Mesodermal cell (in vitro differentiated cells): ENCODE data around the gene PTN.
"Not testable (repeated sequence)": the region's sequence is repeated elsewhere in the genome, so short reads cannot be mapped to it uniquely, and the experiment has no call there.

Experiments used
- H3K27ac ChIP-seq: 2 replicates; pipeline ENCODE4 v1.7.0; 2013; ENCODE audit warnings: mild to moderate bottlenecking, low read depth, low read length, moderate library complexity; ENCODE audit not compliant: severe bottlenecking
- H3K36me3 ChIP-seq: 2 replicates; pipeline ENCODE4 v1.7.1; 2013; ENCODE audit warnings: mild to moderate bottlenecking, low read length, moderate library complexity; ENCODE audit not compliant: control insufficient read depth, insufficient read depth
- H3K4me1 ChIP-seq: one replicate; pipeline ENCODE4 v1.7.1; 2013; ENCODE audit warnings: mild to moderate bottlenecking, low read length; ENCODE audit not compliant: insufficient read depth, control insufficient read depth, poor library complexity, severe bottlenecking
- H3K4me3 ChIP-seq: 2 replicates; pipeline ENCODE4 v1.7.0; 2013; ENCODE audit warnings: low read length, control low read depth, mild to moderate bottlenecking; ENCODE audit not compliant: insufficient read depth, poor library complexity, severe bottlenecking; ENCODE audit errors: extremely low read depth
- H3K9me3 ChIP-seq: 2 replicates; pipeline ENCODE4 v1.7.1; 2013; ENCODE audit warnings: mild to moderate bottlenecking, low read length, moderate library complexity; ENCODE audit not compliant: control insufficient read depth
- WGBS, 2 experiments: methylation state at CpG; one replicate each; pipeline ENCODE4 v1.1.5; 2013; ENCODE audit warnings: missing lambda C conversion rate in 2 of 2; ENCODE audit not compliant: insufficient coverage in 2 of 2; 5-methylcytosine and 5-hydroxymethylcytosine counted together

The PTN gene

DNA sequence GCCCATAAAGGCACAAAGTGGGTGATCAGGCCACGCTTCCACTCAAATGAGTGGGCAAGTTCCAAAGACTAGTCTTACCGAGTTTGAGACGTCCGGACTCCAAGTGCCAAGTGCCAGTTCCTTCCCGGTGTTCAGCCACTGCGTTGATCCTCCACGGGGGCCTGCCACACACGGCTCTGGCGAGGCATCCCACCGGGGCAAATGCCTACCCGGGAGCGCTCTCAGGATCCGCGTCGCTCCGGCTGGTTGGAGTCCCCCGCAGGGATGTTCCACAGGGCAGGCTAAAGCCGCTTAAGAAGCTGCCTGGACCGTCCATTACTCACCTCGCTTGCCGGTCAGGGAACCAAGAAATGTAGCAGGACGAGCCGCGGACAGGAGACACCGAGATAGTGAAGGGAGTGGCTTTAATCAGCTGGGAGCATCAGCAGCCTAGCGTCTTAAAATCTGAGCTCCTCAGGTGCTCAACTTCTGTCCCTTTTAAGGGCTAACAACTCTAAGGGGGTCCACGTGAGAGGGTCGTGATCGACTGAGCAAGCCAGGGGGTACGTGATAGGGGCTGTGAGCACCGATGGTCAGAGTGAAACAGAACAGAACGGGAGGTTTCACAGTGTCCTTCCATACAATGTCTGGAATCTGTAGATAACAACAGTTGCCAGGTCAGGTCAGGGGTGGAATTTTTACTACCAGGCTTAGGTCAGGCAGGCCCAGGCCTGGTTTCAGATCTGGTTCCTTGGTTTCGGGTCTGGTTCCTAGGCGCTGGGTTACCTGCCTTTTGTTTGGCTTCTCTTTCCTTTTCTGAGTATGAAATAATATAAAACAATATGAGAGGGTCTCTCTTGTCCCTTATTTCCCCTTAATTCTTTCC lies 75.3 kb downstream of the PTN start:
- 93 to 95% methylated on average over 31 of the region's 34 CpGs for WGBS, 2 experiments
- H3K9me3 ChIP-seq, H3K4me1 ChIP-seq, H3K27ac ChIP-seq, H3K36me3 ChIP-seq, H3K4me3 ChIP-seq: not testable (repeated sequence)

GRCh38 chr7:137266764-137267163 lies 76.8 kb downstream of the PTN start:
- no peaks in the 10 kb centered on the region for H3K4me1 ChIP-seq
- no peaks in the 10 kb centered on the region for H3K36me3 ChIP-seq
- WGBS, 2 experiments = 93% methylated on average over 4 of the region's 4 CpGs; no CpG with 5 or more reads in 1 of the 2 experiments
- H3K9me3 ChIP-seq = no peaks in the 10 kb centered on the region
- H3K27ac ChIP-seq = no peak overlapping the region
- H3K4me3 ChIP-seq = no peak overlapping the region

DNA sequence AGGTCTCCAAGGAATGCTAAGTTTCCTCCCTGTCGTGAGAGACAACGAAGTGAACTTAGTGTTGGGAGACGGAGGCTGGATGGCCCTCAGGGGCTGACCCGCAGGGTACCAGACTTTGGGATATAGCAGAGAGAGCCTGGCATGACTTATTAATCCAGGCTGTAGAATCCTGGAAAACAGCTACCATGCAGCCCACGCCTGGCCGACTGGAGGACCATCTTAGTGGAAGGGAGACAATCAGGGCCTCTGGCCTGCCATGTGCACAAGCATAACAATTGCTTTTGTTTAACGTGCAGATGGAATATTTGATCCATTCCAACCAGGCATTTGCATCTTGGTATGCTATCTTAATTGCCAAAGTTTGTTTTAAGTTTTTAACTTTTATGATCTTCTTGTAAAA lies 78.1 kb downstream of the PTN start:
- H3K4me3 ChIP-seq, H3K9me3 ChIP-seq, H3K27ac ChIP-seq, H3K4me1 ChIP-seq, H3K36me3 ChIP-seq: not testable (repeated sequence)
- 81 to 82% methylated on average over 6 of the region's 7 CpGs for WGBS, 2 experiments

DNA sequence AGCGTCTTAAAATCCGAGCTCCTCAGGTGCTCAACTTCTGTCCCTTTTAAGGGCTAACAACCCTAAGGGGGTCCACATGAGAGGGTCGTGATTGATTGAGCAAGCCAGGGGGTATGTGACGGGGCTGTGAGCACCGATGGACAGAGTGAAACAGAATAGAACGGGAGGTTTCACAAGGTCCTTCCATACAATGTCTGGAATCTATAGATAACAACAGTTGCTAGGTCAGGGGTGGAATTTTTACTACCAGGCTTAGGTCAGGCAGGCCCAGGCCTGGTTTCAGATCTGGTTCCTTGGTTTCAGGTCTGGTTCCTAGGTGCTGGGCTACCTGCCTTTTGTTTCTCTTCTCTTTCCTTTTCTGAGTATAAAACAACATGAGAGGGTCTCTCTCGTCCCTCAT lies 80.9 kb downstream of the PTN start:
- Histone ChIP-seq H3K27ac (no peak overlapping the region), H3K9me3 (no peaks in the 10 kb centered on the region), H3K4me3 (no peak overlapping the region), H3K4me1 (no peaks in the 10 kb centered on the region), H3K36me3 (no peaks in the 10 kb centered on the region)
- WGBS, 2 experiments = 95% methylated on average over 4 to 6 of the region's 7 CpGs

DNA sequence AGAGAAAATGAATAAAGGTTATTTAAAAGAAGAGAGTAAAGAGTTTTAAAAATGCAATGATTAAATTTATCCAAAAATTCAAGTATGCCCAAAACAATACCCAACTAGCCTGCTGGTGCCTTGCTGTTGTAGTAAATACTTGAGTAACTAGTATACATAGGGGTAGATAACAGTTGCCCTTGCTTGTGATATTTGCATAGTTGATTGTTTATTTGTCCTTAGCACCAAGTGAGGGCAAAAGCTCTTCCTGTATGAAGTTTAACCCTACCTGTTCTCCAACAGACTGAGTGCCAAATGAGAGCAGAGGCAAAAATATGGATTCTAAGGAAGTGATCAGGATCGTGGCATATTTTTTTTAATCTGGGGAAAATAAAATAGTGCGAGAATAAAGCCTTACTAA lies 85.0 kb downstream of the PTN start:
- Histone ChIP-seq H3K9me3 (no peaks in the 10 kb centered on the region), H3K27ac (no peak overlapping the region), H3K4me1 (no peaks in the 10 kb centered on the region), H3K36me3 (no peaks in the 10 kb centered on the region), H3K4me3 (no peak overlapping the region)
- WGBS, 2 experiments = no CpG with 5 or more reads among the region's 2 CpGs

DNA sequence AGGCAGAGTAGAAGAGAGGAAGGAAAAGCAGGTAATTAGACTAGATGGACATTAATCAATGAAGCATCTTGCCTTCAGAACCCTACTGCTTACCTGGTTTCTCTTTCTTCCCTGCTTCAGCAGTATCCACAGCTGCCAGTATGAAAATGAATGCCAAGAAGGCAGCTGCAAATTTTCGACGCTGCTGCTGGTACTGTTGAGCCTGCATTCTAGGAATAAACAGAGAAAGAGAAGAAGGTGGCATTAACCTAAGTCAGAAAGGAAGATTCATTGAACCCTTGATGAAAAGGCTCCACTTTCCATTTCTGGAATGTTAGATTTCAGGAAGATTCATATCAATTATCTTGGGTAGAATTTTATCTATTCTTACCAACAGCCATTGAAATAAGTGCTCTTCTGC lies 88.8 kb downstream of the PTN start:
- H3K9me3 ChIP-seq = no peaks in the 10 kb centered on the region
- H3K36me3 ChIP-seq = no peaks in the 10 kb centered on the region
- WGBS, 2 experiments = 100% methylated on average over 2 of the region's 2 CpGs; no CpG with 5 or more reads in 1 of the 2 experiments
- H3K4me3 ChIP-seq = no peak overlapping the region
- H3K4me1 ChIP-seq = no peaks in the 10 kb centered on the region
- H3K27ac ChIP-seq = no peak overlapping the region

DNA sequence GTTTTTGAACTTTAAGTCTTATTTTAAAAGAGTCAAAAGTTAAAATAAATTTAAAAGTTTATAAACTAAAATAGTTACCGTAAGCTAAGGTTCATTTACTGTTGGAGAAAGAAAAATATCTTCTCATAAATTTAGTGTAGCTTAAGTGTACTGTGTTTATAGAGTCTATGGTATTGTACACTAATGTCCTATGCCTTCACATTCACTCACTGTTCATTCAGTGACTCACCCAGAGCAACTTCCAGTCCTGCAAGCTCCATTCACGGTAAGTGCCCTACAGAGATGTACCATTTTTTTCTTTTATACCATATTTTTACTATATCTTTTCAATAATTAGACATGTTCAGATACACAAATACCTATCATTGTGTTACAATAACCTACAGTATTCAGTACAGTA lies 97.6 kb downstream of the PTN start:
- no peaks in the 10 kb centered on the region for H3K4me1 ChIP-seq
- H3K9me3 ChIP-seq = no peaks in the 10 kb centered on the region
- H3K4me3 ChIP-seq = no peak overlapping the region
- no peak overlapping the region for H3K27ac ChIP-seq
- no peaks in the 10 kb centered on the region for H3K36me3 ChIP-seq
- WGBS, 2 experiments = 50 to 86% methylated on average over 1 of the region's 2 CpGs

DNA sequence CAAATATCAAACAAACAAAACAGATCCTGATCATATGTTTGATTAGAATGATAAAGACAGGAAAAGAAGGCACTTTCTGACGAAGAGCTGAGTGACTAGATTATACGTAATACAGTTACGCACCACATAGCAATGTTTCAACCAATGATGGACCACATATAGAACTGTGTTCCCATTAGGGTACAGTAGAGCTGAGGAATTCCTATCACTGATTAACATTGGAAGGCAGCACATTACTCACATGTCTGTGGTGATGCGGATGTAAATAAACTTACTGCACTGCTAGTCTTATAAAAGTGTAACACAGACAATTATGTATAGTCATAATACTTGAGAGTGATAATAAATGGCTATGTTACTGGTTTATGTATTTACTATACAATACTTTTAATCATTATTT lies 98.3 kb downstream of the PTN start:
- Histone ChIP-seq H3K4me1 (no peaks in the 10 kb centered on the region), H3K9me3 (no peaks in the 10 kb centered on the region), H3K4me3 (no peak overlapping the region), H3K36me3 (no peaks in the 10 kb centered on the region), H3K27ac (no peak overlapping the region)
- 90 to 100% methylated on average over 1 to 2 of the region's 4 CpGs for WGBS, 2 experiments

- WGBS, 2 experiments = 85 to 97% methylated on average over 4 to 5 of the region's 8 CpGs
- Histone ChIP-seq H3K36me3 (no peaks in the 10 kb centered on the region), H3K4me3 (no peak overlapping the region), H3K27ac (no peak overlapping the region), H3K4me1 (no peaks in the 10 kb centered on the region), H3K9me3 (no peaks in the 10 kb centered on the region)
Observed at GRCh38 chr7:137243741-137244140, 99.8 kb downstream of the PTN start.

DNA sequence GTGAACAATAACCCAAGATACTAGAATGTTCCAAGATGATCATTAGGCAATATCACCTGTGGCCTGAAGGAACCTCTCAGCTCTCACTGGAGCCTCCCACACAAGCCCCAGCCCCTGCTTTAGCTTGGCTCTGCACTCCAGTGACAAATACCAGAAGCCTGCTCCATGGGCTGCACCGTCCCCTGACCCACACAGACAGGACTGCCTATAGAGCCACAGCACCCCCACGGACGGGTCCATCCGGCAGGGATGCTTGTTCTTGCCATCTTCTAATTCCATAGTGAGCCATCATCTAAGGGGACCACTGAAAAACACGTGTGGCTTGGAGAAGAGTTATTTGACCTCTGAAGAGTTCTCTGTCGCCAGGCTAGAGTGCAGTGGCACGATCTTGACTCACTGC lies 100.9 kb downstream of the PTN start:
- H3K4me1 ChIP-seq = no peaks in the 10 kb centered on the region
- H3K4me3 ChIP-seq = no peak overlapping the region
- 89 to 96% methylated on average over 7 of the region's 7 CpGs for WGBS, 2 experiments

DNA sequence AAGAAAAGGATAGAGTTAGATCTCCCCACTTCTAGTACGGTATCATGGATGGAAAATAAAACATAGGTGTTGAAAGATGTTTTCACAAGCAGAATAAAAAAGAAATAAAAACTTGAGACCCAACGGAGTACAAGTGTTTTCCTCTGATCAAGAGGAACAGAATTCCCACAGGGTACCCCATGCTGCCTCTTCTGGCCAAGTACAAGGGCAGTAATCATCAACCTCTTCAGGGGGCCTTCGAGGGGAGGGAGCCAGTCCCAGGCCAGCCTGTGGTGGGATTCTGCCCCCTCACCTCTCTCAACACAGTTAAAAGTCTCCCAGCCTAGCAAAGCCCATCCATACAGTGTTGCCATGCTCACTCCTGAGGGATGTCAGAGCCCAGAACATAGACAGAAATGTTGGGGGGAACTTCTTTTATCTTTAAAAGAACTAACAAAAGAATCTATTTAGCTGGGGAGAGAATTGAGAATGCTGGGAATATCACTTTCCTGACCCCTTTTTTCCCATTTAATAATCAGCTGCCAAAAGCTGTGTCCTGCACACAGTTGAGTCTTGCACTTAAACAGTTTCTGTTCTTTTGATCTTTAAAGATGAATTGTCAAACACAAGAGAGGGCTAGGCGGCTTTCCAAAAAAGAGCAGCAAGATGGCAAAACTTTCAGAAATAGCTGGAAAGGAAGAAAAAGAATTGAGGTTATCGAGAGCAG lies 101.7 kb downstream of the PTN start:
- no peaks in the 10 kb centered on the region for H3K9me3 ChIP-seq
- H3K36me3 ChIP-seq = no peaks in the 10 kb centered on the region
- no peak overlapping the region for H3K4me3 ChIP-seq
- H3K27ac ChIP-seq = no peak overlapping the region
- WGBS, 2 experiments = 38 to 71% methylated on average over 2 to 4 of the region's 5 CpGs
- no peaks in the 10 kb centered on the region for H3K4me1 ChIP-seq

More for the DNA sequence above, 100.9 kb downstream of the PTN start:
- H3K9me3 ChIP-seq = no peaks in the 10 kb centered on the region
- H3K27ac ChIP-seq = no peak overlapping the region
- H3K36me3 ChIP-seq = no peaks in the 10 kb centered on the region
